OCI-LY7 (cell line): ENCODE data around the gene LHX5. TPM values are rescaled to one million over a fixed set of nuclear protein-coding genes. Genes with fewer than 3 reads are reported as not detected.

Experiments used
- BruUV-seq: library from RNA; stranded (reverse); fragments of 400-500 nt; replicated peaks from 2 replicates; lab custom pipeline; 2021; lab: Mats Ljungman, UMichigan
- CTCF ChIA-PET: fragments of 300-600 bp; sonication (Branson Sonifier 250); formaldehyde crosslinking; loops from one replicate; lab custom pipeline; 2022; ENCODE audit warnings: antibody characterized with exemption; ENCODE audit not compliant: unreplicated experiment; lab: Charles Lee
- POLR2A ChIA-PET: fragments of 300-600 bp; sonication (Branson Sonifier 250); formaldehyde crosslinking; loops from one replicate; lab custom pipeline; 2022; ENCODE audit warnings: antibody characterized with exemption; lab: Charles Lee
- DNase-seq: peaks from one replicate; pipeline ENCODE4 v3.0.0-alpha.2; 2015; ENCODE audit warnings: low spot score
- H2AFZ ChIP-seq: fragments of 200-600 bp; sonication (generic), shearing (Covaris generic); 2 replicates; pipeline ENCODE4 v1.6.1; 2014; ENCODE audit warnings: mild to moderate bottlenecking, antibody characterized with exemption, low read length, moderate library complexity
- H3K27ac ChIP-seq: fragments of 200-600 bp; sonication (generic); 2 replicates; pipeline ENCODE4 v1.5.1; 2014; ENCODE audit warnings: mixed run types, low read depth, mild to moderate bottlenecking, moderate library complexity, low read length, inconsistent platforms; ENCODE audit not compliant: poor library complexity, severe bottlenecking
- H3K36me3 ChIP-seq: fragments of 200-600 bp; sonication (generic); 2 replicates; pipeline ENCODE4 v1.6.1; 2014; ENCODE audit warnings: mild to moderate bottlenecking, antibody characterized with exemption, low read length, moderate library complexity, mixed read lengths; ENCODE audit not compliant: insufficient read depth
- H3K4me1 ChIP-seq: fragments of 200-600 bp; sonication (generic); 2 replicates; pipeline ENCODE4 v1.5.1; 2014; ENCODE audit warnings: mild to moderate bottlenecking, low read length; ENCODE audit not compliant: insufficient read depth, poor library complexity, severe bottlenecking
- H3K4me2 ChIP-seq: fragments of 200-600 bp; sonication (generic); 2 replicates; pipeline ENCODE4 v1.6.1; 2014; ENCODE audit warnings: mild to moderate bottlenecking, low read length
- H3K4me3 ChIP-seq: fragments of 200-600 bp; sonication (generic); 2 replicates; pipeline ENCODE4 v1.5.1; 2014; ENCODE audit warnings: mild to moderate bottlenecking, low read depth, low read length; ENCODE audit not compliant: poor library complexity, severe bottlenecking
- H3K79me2 ChIP-seq: fragments of 200-600 bp; sonication (generic); 2 replicates; pipeline ENCODE4 v1.6.1; 2016; ENCODE audit warnings: low read depth, mild to moderate bottlenecking, low read length, moderate library complexity, mixed read lengths; ENCODE audit not compliant: insufficient read depth
- H3K9me2 ChIP-seq: fragments of 200-600 bp; sonication (generic); 2 replicates; pipeline ENCODE4 v1.6.1; 2016; ENCODE audit warnings: mild to moderate bottlenecking, low read length, mixed read lengths; ENCODE audit not compliant: insufficient read depth
- H3K9me3 ChIP-seq: fragments of 200-600 bp; sonication (generic); 2 replicates; pipeline ENCODE4 v1.6.1; 2014; ENCODE audit warnings: mild to moderate bottlenecking, mixed run types, low read length, mixed read lengths
- H4K20me1 ChIP-seq: fragments of 200-600 bp; sonication (generic); 2 replicates; pipeline ENCODE4 v1.6.1; 2014; ENCODE audit warnings: mild to moderate bottlenecking, antibody characterized with exemption, low read length, moderate library complexity, mixed read lengths; ENCODE audit not compliant: insufficient read depth
- EZH2phosphoT487 ChIP-seq: fragments of 200-600 bp; sonication (generic); IDR thresholded peaks from 2 replicates; pipeline ENCODE4 v1.6.1; 2018; ENCODE audit warnings: low read depth, borderline replicate concordance, mild to moderate bottlenecking, mixed run types, antibody characterized with exemption, low read length, moderate library complexity, mixed read lengths
- intact Hi-C: fragments of 100-400 bp; cut with micrococcal nuclease; formaldehyde crosslinking; loops from one replicate; pipeline ENCODE4 v1.10.0; 2022; ENCODE audit not compliant: unreplicated experiment
- total RNA-seq, 2 experiments: library from RNA; depleted of rRNA in 1 of 2; stranded (reverse); fragments of >200 nt in 1 of 2; shearing (Covaris generic) in 1 of 2; gene quantifications; 2 replicates each; pipeline ENCODE4 v1.2.3, GENCODE V29; 2014 to 2022
- TF ChIP-seq, protein P1 (sequence below): fragments of 200-600 bp; sonication (generic); conservative IDR thresholded peaks from 2 replicates; pipeline ENCODE4 v1.5.1; 2014; ENCODE audit warnings: mild to moderate bottlenecking, antibody characterized with exemption, low read length, moderate library complexity, mixed read lengths

Gene LHX5
- total RNA-seq, 2 experiments from 2014 or later = not detected

GRCh38 chr12:113500782-113501311 lies 29.2 kb upstream of the LHX5 start:
- H3K27ac ChIP-seq = no peak overlapping the region
- H3K9me3 ChIP-seq = no peaks in the 10 kb centered on the region
- H2AFZ ChIP-seq = no peak overlapping the region
- peaks cover 11% of the 10 kb centered on the region for H3K4me1 ChIP-seq
- H3K9me2 ChIP-seq = no peaks in the 10 kb centered on the region
- H3K36me3 ChIP-seq = no peaks in the 10 kb centered on the region
- H3K79me2 ChIP-seq = no peaks in the 10 kb centered on the region
- peak overlapping the region; percentile 28 for H3K4me2 ChIP-seq
- TF ChIP-seq, protein P1, sequence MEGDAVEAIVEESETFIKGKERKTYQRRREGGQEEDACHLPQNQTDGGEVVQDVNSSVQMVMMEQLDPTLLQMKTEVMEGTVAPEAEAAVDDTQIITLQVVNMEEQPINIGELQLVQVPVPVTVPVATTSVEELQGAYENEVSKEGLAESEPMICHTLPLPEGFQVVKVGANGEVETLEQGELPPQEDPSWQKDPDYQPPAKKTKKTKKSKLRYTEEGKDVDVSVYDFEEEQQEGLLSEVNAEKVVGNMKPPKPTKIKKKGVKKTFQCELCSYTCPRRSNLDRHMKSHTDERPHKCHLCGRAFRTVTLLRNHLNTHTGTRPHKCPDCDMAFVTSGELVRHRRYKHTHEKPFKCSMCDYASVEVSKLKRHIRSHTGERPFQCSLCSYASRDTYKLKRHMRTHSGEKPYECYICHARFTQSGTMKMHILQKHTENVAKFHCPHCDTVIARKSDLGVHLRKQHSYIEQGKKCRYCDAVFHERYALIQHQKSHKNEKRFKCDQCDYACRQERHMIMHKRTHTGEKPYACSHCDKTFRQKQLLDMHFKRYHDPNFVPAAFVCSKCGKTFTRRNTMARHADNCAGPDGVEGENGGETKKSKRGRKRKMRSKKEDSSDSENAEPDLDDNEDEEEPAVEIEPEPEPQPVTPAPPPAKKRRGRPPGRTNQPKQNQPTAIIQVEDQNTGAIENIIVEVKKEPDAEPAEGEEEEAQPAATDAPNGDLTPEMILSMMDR = no peak
- ChIA-PET CTCF (no interaction called here), POLR2A (interaction anchor here (0.6 kb wide), 1 partner anchor 15 kb away, joined by 3 read pairs; no protein-coding TSS in a partner anchor)
- intact Hi-C loops = no loop called here
- DNase-seq = peak; percentile 6
- H3K4me3 ChIP-seq = no peak overlapping the region
- no peaks in the 10 kb centered on the region for H4K20me1 ChIP-seq
- no TSS peak for BruUV-seq

- H3K4me1 ChIP-seq = peaks cover 11% of the 10 kb centered on the region
- no peak overlapping the region for H2AFZ ChIP-seq
- no peaks in the 10 kb centered on the region for H4K20me1 ChIP-seq
- H3K4me2 ChIP-seq = peak overlapping the region; percentile 28; the same call in 1 of the 2 replicates
- no TSS peak for BruUV-seq
- DNase-seq = no peak
- CTCF ChIA-PET = no interaction called here
- no peaks in the 10 kb centered on the region for H3K9me3 ChIP-seq
- POLR2A ChIA-PET = no interaction called here
- H3K4me3 ChIP-seq = no peak overlapping the region
- H3K27ac ChIP-seq = no peak overlapping the region
- no peaks in the 10 kb centered on the region for H3K9me2 ChIP-seq
- intact Hi-C loops = no loop called here
- TF ChIP-seq, protein P1 = no peak
- TF ChIP-seq EZH2phosphoT487 = no peak
- no peaks in the 10 kb centered on the region for H3K36me3 ChIP-seq
- no peaks in the 10 kb centered on the region for H3K79me2 ChIP-seq
These were observed 28.6 kb upstream of the LHX5 start for GRCh38 chr12:113500306-113500675.

- H3K79me2 ChIP-seq = no peaks in the 10 kb centered on the region
- H3K9me3 ChIP-seq = no peaks in the 10 kb centered on the region
- DNase-seq = no peak
- H3K36me3 ChIP-seq = no peaks in the 10 kb centered on the region
- no peaks in the 10 kb centered on the region for H4K20me1 ChIP-seq
- no peak overlapping the region for H3K27ac ChIP-seq
- no peak overlapping the region for H3K4me2 ChIP-seq
- intact Hi-C loops = no loop called here
- no peaks in the 10 kb centered on the region for H3K9me2 ChIP-seq
- peaks cover 11% of the 10 kb centered on the region for H3K4me1 ChIP-seq
- BruUV-seq = no TSS peak
- H3K4me3 ChIP-seq = no peak overlapping the region
- POLR2A ChIA-PET = no interaction called here
- CTCF ChIA-PET = interaction anchor here (0.6 kb wide), 1 partner anchor 46 kb away, joined by 4 read pairs; no protein-coding TSS in a partner anchor
- H2AFZ ChIP-seq = no peak overlapping the region
- no peak for TF ChIP-seq EZH2phosphoT487
- TF ChIP-seq, protein P1 = no peak
These were observed 26.8 kb upstream of the LHX5 start for GRCh38 chr12:113498490-113498889.
